Endodermal cell (in vitro differentiated cells): ENCODE results near the gene ZNF827. TPM values are rescaled to one million over a fixed set of nuclear protein-coding genes. Genes with fewer than 3 reads are reported as not detected.

Experiments
- DNase-seq: peaks from one replicate; pipeline ENCODE4 v3.0.0-alpha.2; 2017
- H3K27ac ChIP-seq: 2 replicates; pipeline ENCODE4 v1.5.1; 2013; ENCODE audit warnings: mild to moderate bottlenecking, low read depth, low read length, moderate library complexity
- H3K27me3 ChIP-seq: 2 replicates; pipeline ENCODE4 v1.6.1; 2013; ENCODE audit warnings: mild to moderate bottlenecking, low read length, moderate library complexity; ENCODE audit not compliant: insufficient read depth, control insufficient read depth, poor library complexity, severe bottlenecking
- H3K36me3 ChIP-seq: 2 replicates; pipeline ENCODE4 v1.7.0; 2013; ENCODE audit warnings: mild to moderate bottlenecking, low read length, moderate library complexity; ENCODE audit not compliant: control insufficient read depth, insufficient read depth
- H3K4me1 ChIP-seq: one replicate; pipeline ENCODE4 v1.7.0; 2013; ENCODE audit warnings: low read length; ENCODE audit not compliant: control insufficient read depth, insufficient read depth
- H3K4me3 ChIP-seq: 2 replicates; pipeline ENCODE4 v1.5.1; 2013; ENCODE audit warnings: mild to moderate bottlenecking, low read length, moderate library complexity
- H3K9ac ChIP-seq: 2 replicates; pipeline ENCODE4 v1.6.1; 2013; ENCODE audit warnings: mild to moderate bottlenecking, low read length, moderate library complexity; ENCODE audit not compliant: poor library complexity, severe bottlenecking; ENCODE audit errors: extremely low read depth
- H3K9me3 ChIP-seq: 2 replicates; pipeline ENCODE4 v1.6.1; 2013; ENCODE audit warnings: mild to moderate bottlenecking, low read length, moderate library complexity; ENCODE audit not compliant: control insufficient read depth
- H3K27ac Mint-ChIP-seq: 2 replicates; pipeline ENCODE4 v1.8.0; 2020; ENCODE audit warnings: mixed read lengths
- H3K27me3 Mint-ChIP-seq: 2 replicates; pipeline ENCODE4 v1.8.0; 2021; ENCODE audit warnings: mild to moderate bottlenecking, mixed read lengths; ENCODE audit not compliant: insufficient read depth
- H3K36me3 Mint-ChIP-seq: 2 replicates; pipeline ENCODE4 v1.8.0; 2020; ENCODE audit warnings: low read depth, mixed read lengths
- H3K4me1 Mint-ChIP-seq: 2 replicates; pipeline ENCODE4 v1.8.0; 2020; ENCODE audit warnings: mixed read lengths
- H3K4me3 Mint-ChIP-seq: 2 replicates; pipeline ENCODE4 v1.8.0; 2020; ENCODE audit warnings: mild to moderate bottlenecking, moderate library complexity, mixed read lengths
- H3K9me3 Mint-ChIP-seq: 2 replicates; pipeline ENCODE4 v1.8.0; 2020; ENCODE audit warnings: mild to moderate bottlenecking, mixed read lengths
- CTCF ChIP-seq: fragments of 200-600 bp; sonication (generic); conservative IDR thresholded peaks from 2 replicates; pipeline ENCODE4 v1.5.0; 2021; ENCODE audit warnings: antibody characterized with exemption, mild to moderate bottlenecking
- WGBS, 2 experiments: methylation state at CpG; one replicate each; pipeline versions ENCODE4 v1.1.5 to v1.1.7; 2013; ENCODE audit warnings: missing lambda C conversion rate in 2 of 2, mixed read lengths in 1 of 2; ENCODE audit not compliant: insufficient coverage in 1 of 2, insufficient read length in 1 of 2; 5-methylcytosine and 5-hydroxymethylcytosine counted together
- total RNA-seq, 2 donors: library from RNA; stranded (reverse); fragmentation: NEBNext Ultra II Directional in 1 of 2; extraction: Animal tissue kit (Norgen Biotek cat#: 25700) in 1 of 2; gene quantifications; 2 replicates in 1 of 2; 3 replicates in 1 of 2; pipeline ENCODE4 v1.2.1, GENCODE V29; 2021

ZNF827 gene
- total RNA-seq, 2 donors from 2014 or later = 33.0 to 34.9 TPM

DNA sequence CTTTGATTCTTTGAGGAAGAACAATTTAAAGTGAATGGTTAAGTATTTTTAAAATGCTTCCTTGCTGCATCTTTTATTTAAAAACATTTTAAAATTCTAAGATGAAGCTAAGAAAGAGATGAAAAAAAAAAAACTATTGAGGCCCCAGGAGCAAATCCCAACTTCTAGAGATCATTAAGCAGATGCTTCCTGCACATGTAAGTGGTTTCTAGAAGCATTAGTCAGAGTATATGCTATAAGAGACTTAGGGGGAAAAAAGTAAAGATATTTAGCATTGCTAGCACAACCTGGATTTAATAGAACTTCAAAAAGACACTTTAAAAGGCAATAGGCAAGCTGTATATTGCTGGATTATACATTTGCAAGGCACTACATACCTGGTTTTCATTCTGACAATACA is 64.7 kb downstream of the ZNF827 start:
- no peak overlapping the region for H3K27ac ChIP-seq
- Mint-ChIP-seq H3K36me3 (peaks cover 27% of the 10 kb centered on the region), H3K9me3 (no peaks in the 10 kb centered on the region), H3K4me3 (no peak overlapping the region), H3K27me3 (no peaks in the 10 kb centered on the region), H3K4me1 (peaks cover 13% of the 10 kb centered on the region), H3K27ac (no peak overlapping the region)
- no peaks in the 10 kb centered on the region for H3K9me3 ChIP-seq
- H3K9ac ChIP-seq = no peak overlapping the region
- H3K4me3 ChIP-seq = no peak overlapping the region
- no peak for TF ChIP-seq CTCF
- no peaks in the 10 kb centered on the region for H3K4me1 ChIP-seq
- H3K27me3 ChIP-seq = no peaks in the 10 kb centered on the region
- DNase-seq = no peak
- H3K36me3 ChIP-seq = peaks cover 50% of the 10 kb centered on the region

DNA sequence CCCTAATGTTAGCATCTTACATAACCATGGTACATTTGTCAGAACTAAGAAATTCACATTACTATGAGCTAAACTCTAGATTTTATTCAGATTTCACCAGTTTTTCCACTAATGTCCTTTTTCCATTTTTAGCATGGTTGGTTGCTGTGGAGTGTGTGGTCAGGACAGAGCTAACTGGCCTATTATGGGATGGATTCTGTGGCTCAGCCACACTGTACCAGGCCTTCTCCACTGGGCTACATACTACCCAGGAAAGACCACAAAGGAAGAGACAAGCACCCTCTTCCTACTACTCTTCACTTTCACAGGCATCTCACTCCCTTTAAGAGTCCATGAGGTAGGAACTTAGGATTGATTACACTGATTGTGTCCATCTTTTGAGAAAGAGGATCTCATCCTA is 67.4 kb downstream of the ZNF827 start:
- no peaks in the 10 kb centered on the region for H3K4me1 ChIP-seq
- TF ChIP-seq CTCF = no peak
- no peak overlapping the region for H3K4me3 Mint-ChIP-seq
- H3K9ac ChIP-seq = no peak overlapping the region
- H3K4me3 ChIP-seq = no peak overlapping the region
- H3K27me3 Mint-ChIP-seq = no peaks in the 10 kb centered on the region
- no peak for DNase-seq
- no peaks in the 10 kb centered on the region for H3K27me3 ChIP-seq
- no peak overlapping the region for H3K27ac Mint-ChIP-seq
- H3K4me1 Mint-ChIP-seq = peaks cover 16% of the 10 kb centered on the region
- no peaks in the 10 kb centered on the region for H3K9me3 Mint-ChIP-seq
- H3K36me3 Mint-ChIP-seq = peaks cover 18% of the 10 kb centered on the region
- no peaks in the 10 kb centered on the region for H3K9me3 ChIP-seq
- H3K27ac ChIP-seq = no peak overlapping the region
- H3K36me3 ChIP-seq = peaks cover 60% of the 10 kb centered on the region

- Mint-ChIP-seq H3K27ac (peak overlapping the region; percentile 49), H3K36me3 (peaks cover 15% of the 10 kb centered on the region), H3K4me1 (peaks cover 19% of the 10 kb centered on the region), H3K9me3 (no peaks in the 10 kb centered on the region), H3K4me3 (no peak overlapping the region), H3K27me3 (no peaks in the 10 kb centered on the region)
- Histone ChIP-seq H3K9me3 (no peaks in the 10 kb centered on the region), H3K9ac (no peak overlapping the region), H3K4me1 (peaks cover 4% of the 10 kb centered on the region), H3K27ac (no peak overlapping the region), H3K36me3 (peaks cover 60% of the 10 kb centered on the region), H3K27me3 (no peaks in the 10 kb centered on the region), H3K4me3 (no peak overlapping the region)
- no peak for TF ChIP-seq CTCF
- 90 to 100% methylated on average over 4 to 9 of the region's 9 CpGs for WGBS, 2 experiments
- DNase-seq = no peak
These were observed 68.2 kb downstream of the ZNF827 start for GRCh38 chr4:145870155-145871020.
